ENCODE data around the gene FLOT2. TPM values are rescaled to one million over a fixed set of nuclear protein-coding genes. Genes with fewer than 3 reads are reported as not detected.
"Not testable (repeated sequence)": the region's sequence is repeated elsewhere in the genome, so short reads cannot be mapped to it uniquely, and the experiment has no call there.

Gene FLOT2
- total and polyA plus RNA-seq, 3 donors from 2014 or later = 20.9 to 33.2 (median 31.3) TPM

GRCh38 chr17:28878981-28879380, 18.6 kb downstream of the FLOT2 start:
- WGBS, 2 donors = 91 to 96% methylated on average over 4 of the region's 4 CpGs
- Histone ChIP-seq H3K4me3 (no peak overlapping the region), H3K27me3 (no peaks in the 10 kb centered on the region), H3K27ac (no peak overlapping the region), H3K4me1 (no peaks in the 10 kb centered on the region), H3K36me3 (ENCODE audit: low read depth, missing control alignments) (no peaks in the 10 kb centered on the region), H3K9me3 (no peaks in the 10 kb centered on the region)
- DNase-seq = peak; percentile 36
- intact Hi-C loops (cut with DNase I; ENCODE audit: low total_unique reads) = no loop called here
- TF ChIP-seq POLR2A (IDR thresholded peaks at IDR 0.05) = no peak
- peak in 1 of 3 experiments; percentile 8 for TF ChIP-seq CTCF (IDR thresholded peaks at IDR 0.05)

GRCh38 chr17:28878158-28878910, 19.2 kb downstream of the FLOT2 start:
- WGBS, 2 donors = 89 to 92% methylated on average over 2 of the region's 2 CpGs

GRCh38 chr17:28877150-28877711, 20.3 kb downstream of the FLOT2 start:
- H3K4me1 ChIP-seq; H3K36me3 ChIP-seq (ENCODE audit: low read depth, missing control alignments); H3K9me3 ChIP-seq; H3K27me3 ChIP-seq; intact Hi-C loops (cut with DNase I; ENCODE audit: low total_unique reads); H3K4me3 ChIP-seq; DNase-seq; H3K27ac ChIP-seq: not testable (repeated sequence)
- whole genome bisulfite sequencing, 2 donors = 96% methylated on average over 6 of the region's 6 CpGs

More at GRCh38 chr17:28878158-28878910, 19.2 kb downstream of the FLOT2 start:
- Histone ChIP-seq H3K27ac (no peak overlapping the region), H3K27me3 (no peaks in the 10 kb centered on the region), H3K9me3 (no peaks in the 10 kb centered on the region), H3K4me1 (no peaks in the 10 kb centered on the region), H3K36me3 (ENCODE audit: low read depth, missing control alignments) (no peaks in the 10 kb centered on the region), H3K4me3 (no peak overlapping the region)
- intact Hi-C loops (cut with DNase I; ENCODE audit: low total_unique reads) = no loop called here
- no peak for DNase-seq
- TF ChIP-seq CTCF (IDR thresholded peaks at IDR 0.05) (no peak), POLR2A (IDR thresholded peaks at IDR 0.05) (no peak)

GRCh38 chr17:28875848-28876550, 21.5 kb downstream of the FLOT2 start:
- TF ChIP-seq POLR2A (IDR thresholded peaks at IDR 0.05) (no peak), CTCF (IDR thresholded peaks at IDR 0.05) (no peak)
- Histone ChIP-seq H3K9me3 (no peaks in the 10 kb centered on the region), H3K27me3 (no peaks in the 10 kb centered on the region), H3K4me3 (no peak overlapping the region), H3K36me3 (ENCODE audit: low read depth, missing control alignments) (no peaks in the 10 kb centered on the region), H3K27ac (no peak overlapping the region), H3K4me1 (no peaks in the 10 kb centered on the region)
- WGBS, 2 donors = 44 to 56% methylated on average over 1 of the region's 1 CpG
- no peak for DNase-seq
- intact Hi-C loops (cut with DNase I; ENCODE audit: low total_unique reads) = no loop called here

- TF ChIP-seq POLR2A (IDR thresholded peaks at IDR 0.05) (no peak), CTCF (IDR thresholded peaks at IDR 0.05) (no peak)
- no peaks in the 10 kb centered on the region for H3K4me1 ChIP-seq
- intact Hi-C loops (cut with DNase I; ENCODE audit: low total_unique reads) = no loop called here
Measured at GRCh38 chr17:28874750-28875149, 22.8 kb downstream of the FLOT2 start.

More at GRCh38 chr17:28874750-28875149, 22.8 kb downstream of the FLOT2 start:
- H3K27me3 ChIP-seq = no peaks in the 10 kb centered on the region
- no peak overlapping the region for H3K27ac ChIP-seq
- H3K4me3 ChIP-seq = no peak overlapping the region
- H3K36me3 ChIP-seq (ENCODE audit: low read depth, missing control alignments) = no peaks in the 10 kb centered on the region
- WGBS, 2 donors = 88 to 89% methylated on average over 3 of the region's 3 CpGs
- H3K9me3 ChIP-seq = no peaks in the 10 kb centered on the region
- DNase-seq = no peak
